ENCODE measurements around the gene ZNF587B. TPM values are rescaled to one million over a fixed set of nuclear protein-coding genes. Genes with fewer than 3 reads are reported as not detected.
A peak's percentile ranks its signal among the peaks of the same experiment; 100 is the strongest.

ZNF587B gene
- total and polyA plus RNA-seq, 9 of the 15 experiments (the other 6 are each of a cell fraction or from before 2014, with no cell fraction given), result 7.4 to 37.5 (median 20.8) TPM

DNA sequence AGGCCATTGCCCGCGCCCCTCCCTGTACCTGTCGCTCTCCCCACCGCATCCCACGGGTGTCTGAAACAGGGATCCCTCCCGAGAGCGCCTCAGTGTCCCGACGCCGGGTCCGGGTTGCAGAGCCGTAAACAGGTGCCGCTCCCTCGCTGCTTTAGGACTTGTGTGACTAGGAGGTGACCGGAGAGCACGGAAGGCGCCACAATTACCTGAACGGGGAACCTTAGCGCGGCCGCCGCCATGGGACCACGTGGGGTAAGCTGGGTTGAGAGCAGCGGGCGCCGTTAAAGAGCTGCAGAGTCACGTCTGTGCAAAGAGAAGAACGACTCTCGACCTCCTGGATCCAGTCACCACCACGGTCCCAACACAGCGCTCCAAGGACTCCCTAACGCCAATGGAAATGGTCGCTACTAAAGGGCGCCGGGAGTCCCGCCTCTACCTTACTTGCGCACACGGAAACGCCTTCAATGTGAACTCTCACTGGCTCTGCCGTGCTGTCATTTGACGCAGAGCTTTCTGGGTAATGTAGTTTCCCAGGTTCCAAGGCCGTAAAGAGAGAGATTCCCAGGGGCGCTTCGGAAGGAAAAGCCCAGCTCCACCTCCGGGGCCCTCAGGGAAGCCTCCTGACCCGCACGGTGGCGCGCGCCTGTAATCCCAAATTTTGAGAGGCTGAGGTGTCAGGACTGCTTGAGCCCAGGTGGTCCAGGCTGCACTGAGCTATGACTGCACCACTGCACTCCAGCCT, 15.4 kb upstream of the ZNF587B start, which contains the start of gene ZNF552 (continued):
- TF ChIP-seq, protein P1, sequence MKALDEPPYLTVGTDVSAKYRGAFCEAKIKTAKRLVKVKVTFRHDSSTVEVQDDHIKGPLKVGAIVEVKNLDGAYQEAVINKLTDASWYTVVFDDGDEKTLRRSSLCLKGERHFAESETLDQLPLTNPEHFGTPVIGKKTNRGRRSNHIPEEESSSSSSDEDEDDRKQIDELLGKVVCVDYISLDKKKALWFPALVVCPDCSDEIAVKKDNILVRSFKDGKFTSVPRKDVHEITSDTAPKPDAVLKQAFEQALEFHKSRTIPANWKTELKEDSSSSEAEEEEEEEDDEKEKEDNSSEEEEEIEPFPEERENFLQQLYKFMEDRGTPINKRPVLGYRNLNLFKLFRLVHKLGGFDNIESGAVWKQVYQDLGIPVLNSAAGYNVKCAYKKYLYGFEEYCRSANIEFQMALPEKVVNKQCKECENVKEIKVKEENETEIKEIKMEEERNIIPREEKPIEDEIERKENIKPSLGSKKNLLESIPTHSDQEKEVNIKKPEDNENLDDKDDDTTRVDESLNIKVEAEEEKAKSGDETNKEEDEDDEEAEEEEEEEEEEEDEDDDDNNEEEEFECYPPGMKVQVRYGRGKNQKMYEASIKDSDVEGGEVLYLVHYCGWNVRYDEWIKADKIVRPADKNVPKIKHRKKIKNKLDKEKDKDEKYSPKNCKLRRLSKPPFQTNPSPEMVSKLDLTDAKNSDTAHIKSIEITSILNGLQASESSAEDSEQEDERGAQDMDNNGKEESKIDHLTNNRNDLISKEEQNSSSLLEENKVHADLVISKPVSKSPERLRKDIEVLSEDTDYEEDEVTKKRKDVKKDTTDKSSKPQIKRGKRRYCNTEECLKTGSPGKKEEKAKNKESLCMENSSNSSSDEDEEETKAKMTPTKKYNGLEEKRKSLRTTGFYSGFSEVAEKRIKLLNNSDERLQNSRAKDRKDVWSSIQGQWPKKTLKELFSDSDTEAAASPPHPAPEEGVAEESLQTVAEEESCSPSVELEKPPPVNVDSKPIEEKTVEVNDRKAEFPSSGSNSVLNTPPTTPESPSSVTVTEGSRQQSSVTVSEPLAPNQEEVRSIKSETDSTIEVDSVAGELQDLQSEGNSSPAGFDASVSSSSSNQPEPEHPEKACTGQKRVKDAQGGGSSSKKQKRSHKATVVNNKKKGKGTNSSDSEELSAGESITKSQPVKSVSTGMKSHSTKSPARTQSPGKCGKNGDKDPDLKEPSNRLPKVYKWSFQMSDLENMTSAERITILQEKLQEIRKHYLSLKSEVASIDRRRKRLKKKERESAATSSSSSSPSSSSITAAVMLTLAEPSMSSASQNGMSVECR (CRISPR knock-in tag; IDR thresholded peaks at IDR 0.05), result peak; percentile 71
- no peak for TF ChIP-seq SMARCA5 (IDR thresholded peaks at IDR 0.05)
- TF ChIP-seq CHD1 (IDR thresholded peaks at IDR 0.05; ENCODE audit: low read length), result no peak
- peak; percentile 75; the same call in 1 of the 2 replicates for TF ChIP-seq PHF8 (IDR thresholded peaks at IDR 0.05; ENCODE audit: borderline replicate concordance, low read length)
- peak; percentile 57 for TF ChIP-seq MYC (IDR thresholded peaks at IDR 0.05; ENCODE audit: low read depth, low read length)
- TF ChIP-seq MYC (CRISPR knock-in tag; IDR thresholded peaks at IDR 0.05; ENCODE audit: borderline replicate concordance, low read depth), result no peak
- TF ChIP-seq, protein P2, sequence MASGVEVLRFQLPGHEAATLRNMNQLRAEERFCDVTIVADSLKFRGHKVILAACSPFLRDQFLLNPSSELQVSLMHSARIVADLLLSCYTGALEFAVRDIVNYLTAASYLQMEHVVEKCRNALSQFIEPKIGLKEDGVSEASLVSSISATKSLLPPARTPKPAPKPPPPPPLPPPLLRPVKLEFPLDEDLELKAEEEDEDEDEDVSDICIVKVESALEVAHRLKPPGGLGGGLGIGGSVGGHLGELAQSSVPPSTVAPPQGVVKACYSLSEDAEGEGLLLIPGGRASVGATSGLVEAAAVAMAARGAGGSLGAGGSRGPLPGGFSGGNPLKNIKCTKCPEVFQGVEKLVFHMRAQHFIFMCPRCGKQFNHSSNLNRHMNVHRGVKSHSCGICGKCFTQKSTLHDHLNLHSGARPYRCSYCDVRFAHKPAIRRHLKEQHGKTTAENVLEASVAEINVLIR (CRISPR knock-in tag; IDR thresholded peaks at IDR 0.05), result peak; percentile 80
- peak; percentile 89 for TF ChIP-seq ELF1 (tag; IDR thresholded peaks at IDR 0.05)
- TF ChIP-seq CCNT2 (IDR thresholded peaks at IDR 0.05; ENCODE audit: borderline replicate concordance, extremely low read depth, insufficient read length, low read depth, low read length), result no peak
- peak; percentile 41 for TF ChIP-seq L3MBTL2 (IDR thresholded peaks at IDR 0.05)
- TF ChIP-seq DIDO1 (tag; IDR thresholded peaks at IDR 0.05; ENCODE audit: low read depth), result peak; percentile 60; the same call in 1 of the 2 replicates
- TF ChIP-seq, protein P3, sequence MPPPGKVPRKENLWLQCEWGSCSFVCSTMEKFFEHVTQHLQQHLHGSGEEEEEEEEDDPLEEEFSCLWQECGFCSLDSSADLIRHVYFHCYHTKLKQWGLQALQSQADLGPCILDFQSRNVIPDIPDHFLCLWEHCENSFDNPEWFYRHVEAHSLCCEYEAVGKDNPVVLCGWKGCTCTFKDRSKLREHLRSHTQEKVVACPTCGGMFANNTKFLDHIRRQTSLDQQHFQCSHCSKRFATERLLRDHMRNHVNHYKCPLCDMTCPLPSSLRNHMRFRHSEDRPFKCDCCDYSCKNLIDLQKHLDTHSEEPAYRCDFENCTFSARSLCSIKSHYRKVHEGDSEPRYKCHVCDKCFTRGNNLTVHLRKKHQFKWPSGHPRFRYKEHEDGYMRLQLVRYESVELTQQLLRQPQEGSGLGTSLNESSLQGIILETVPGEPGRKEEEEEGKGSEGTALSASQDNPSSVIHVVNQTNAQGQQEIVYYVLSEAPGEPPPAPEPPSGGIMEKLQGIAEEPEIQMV (tag; conservative IDR thresholded peaks at IDR 0.05; ENCODE audit: low read depth), result 0 out of 2 replicates have a peak, but pooled peaks have one; percentile 18
- TF ChIP-seq GTF2F1 (IDR thresholded peaks at IDR 0.05; ENCODE audit: low read depth, low read length), result 0 out of 2 replicates have a peak, but pooled peaks have one; percentile 42
- peak; percentile 35; the same call in 1 of the 2 replicates for TF ChIP-seq NFIC (IDR thresholded peaks at IDR 0.05)
- TF ChIP-seq, protein P4, sequence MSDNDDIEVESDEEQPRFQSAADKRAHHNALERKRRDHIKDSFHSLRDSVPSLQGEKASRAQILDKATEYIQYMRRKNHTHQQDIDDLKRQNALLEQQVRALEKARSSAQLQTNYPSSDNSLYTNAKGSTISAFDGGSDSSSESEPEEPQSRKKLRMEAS (CRISPR knock-in tag; IDR thresholded peaks at IDR 0.05), result peak; percentile 79
- peak; percentile 55; the same call in 1 of the 2 replicates for TF ChIP-seq MTA3 (IDR thresholded peaks at IDR 0.05; ENCODE audit: borderline replicate concordance)
- peak; percentile 79 for TF ChIP-seq EP400 (IDR thresholded peaks at IDR 0.05)
